IPS-20b (cell line): ENCODE results near the gene SYT2.
"Not testable (repeated sequence)": the region's sequence is repeated elsewhere in the genome, so short reads cannot be mapped to it uniquely, and the experiment has no call there.

Experiments used
- H3K27ac ChIP-seq: one replicate; pipeline ENCODE4 v1.5.1; 2013; ENCODE audit warnings: low read length
- H3K27me3 ChIP-seq: 2 replicates; pipeline ENCODE4 v1.6.1; 2013; ENCODE audit warnings: mild to moderate bottlenecking, low read length, inconsistent platforms; ENCODE audit not compliant: insufficient read depth
- H3K36me3 ChIP-seq: 2 replicates; pipeline ENCODE4 v1.6.1; 2013; ENCODE audit warnings: low read depth, mild to moderate bottlenecking, inconsistent platforms, low read length, moderate library complexity; ENCODE audit not compliant: insufficient read depth
- H3K4me1 ChIP-seq: 2 replicates; pipeline ENCODE4 v1.6.1; 2013; ENCODE audit warnings: mild to moderate bottlenecking, control low read depth, inconsistent platforms, low read length, moderate library complexity; ENCODE audit not compliant: insufficient read depth
- H3K4me3 ChIP-seq: 2 replicates; pipeline ENCODE4 v1.5.1; 2013; ENCODE audit warnings: mild to moderate bottlenecking, low read length, inconsistent platforms
- H3K9ac ChIP-seq: 2 replicates; pipeline ENCODE4 v1.6.1; 2013; ENCODE audit warnings: low read depth, mild to moderate bottlenecking, inconsistent platforms, low read length, moderate library complexity
- H3K9me3 ChIP-seq: 2 replicates; pipeline ENCODE4 v1.6.1; 2013; ENCODE audit warnings: mild to moderate bottlenecking, low read depth, low read length, inconsistent platforms; ENCODE audit not compliant: insufficient read depth

Gene SYT2

GRCh38 chr1:202649553-202650392 is 60.5 kb downstream of the SYT2 start:
- no peaks in the 10 kb centered on the region; the same call in 1 of the 2 replicates for H3K4me1 ChIP-seq
- H3K4me3 ChIP-seq, result no peak overlapping the region
- no peaks in the 10 kb centered on the region for H3K36me3 ChIP-seq
- H3K27me3 ChIP-seq, result peaks cover 28% of the 10 kb centered on the region
- H3K9ac ChIP-seq, result no peak overlapping the region
- no peak overlapping the region for H3K27ac ChIP-seq
- H3K9me3 ChIP-seq, result no peaks in the 10 kb centered on the region

GRCh38 chr1:202648605-202649226 is 61.5 kb downstream of the SYT2 start:
- H3K36me3 ChIP-seq, result no peaks in the 10 kb centered on the region
- peaks cover 38% of the 10 kb centered on the region for H3K27me3 ChIP-seq
- H3K9me3 ChIP-seq, result no peaks in the 10 kb centered on the region
- H3K9ac ChIP-seq, result no peak overlapping the region
- no peak overlapping the region for H3K4me3 ChIP-seq
- no peak overlapping the region for H3K27ac ChIP-seq
- H3K4me1 ChIP-seq, result peaks cover 2% of the 10 kb centered on the region; the same call in 1 of the 2 replicates

- Histone ChIP-seq H3K4me1 (peaks cover 8% of the 10 kb centered on the region; the same call in 1 of the 2 replicates), H3K27me3 (peaks cover 71% of the 10 kb centered on the region), H3K27ac (no peak overlapping the region), H3K9me3 (no peaks in the 10 kb centered on the region), H3K4me3 (peak overlapping the region; percentile 75; the same call in 1 of the 2 replicates), H3K9ac (no peak overlapping the region), H3K36me3 (no peaks in the 10 kb centered on the region)
Measured at GRCh38 chr1:202645097-202645476, 65.2 kb downstream of the SYT2 start.

- peaks cover 8% of the 10 kb centered on the region; the same call in 1 of the 2 replicates for H3K4me1 ChIP-seq
- peak overlapping the region; percentile 45; the same call in 1 of the 2 replicates for H3K9ac ChIP-seq
- peak overlapping the region; percentile 75 for H3K4me3 ChIP-seq
- H3K9me3 ChIP-seq, result no peaks in the 10 kb centered on the region
- H3K27me3 ChIP-seq, result peaks cover 71% of the 10 kb centered on the region
- H3K27ac ChIP-seq, result no peak overlapping the region
- H3K36me3 ChIP-seq, result no peaks in the 10 kb centered on the region
Measured at GRCh38 chr1:202644219-202645096, 65.8 kb downstream of the SYT2 start.

- H3K27ac ChIP-seq, result no peak overlapping the region
- H3K9me3 ChIP-seq, result no peaks in the 10 kb centered on the region
- H3K9ac ChIP-seq, result peak overlapping the region; percentile 45; the same call in 1 of the 2 replicates
- H3K4me3 ChIP-seq, result peak overlapping the region; percentile 75
- H3K4me1 ChIP-seq, result peaks cover 13% of the 10 kb centered on the region; the same call in 1 of the 2 replicates
- H3K27me3 ChIP-seq, result peaks cover 71% of the 10 kb centered on the region
- no peaks in the 10 kb centered on the region for H3K36me3 ChIP-seq
Measured at GRCh38 chr1:202643397-202644218, 66.6 kb downstream of the SYT2 start.

GRCh38 chr1:202642619-202643291 is 67.5 kb downstream of the SYT2 start:
- Histone ChIP-seq H3K9me3 (no peaks in the 10 kb centered on the region), H3K27ac (no peak overlapping the region), H3K9ac (no peak overlapping the region), H3K4me1 (peaks cover 21% of the 10 kb centered on the region; the same call in 1 of the 2 replicates), H3K27me3 (peaks cover 71% of the 10 kb centered on the region), H3K4me3 (peak overlapping the region; percentile 75), H3K36me3 (no peaks in the 10 kb centered on the region)

- Histone ChIP-seq H3K4me3 (peak overlapping the region; percentile 75), H3K36me3 (no peaks in the 10 kb centered on the region), H3K9ac (no peak overlapping the region), H3K4me1 (peaks cover 23% of the 10 kb centered on the region; the same call in 1 of the 2 replicates), H3K27me3 (peaks cover 68% of the 10 kb centered on the region), H3K9me3 (no peaks in the 10 kb centered on the region), H3K27ac (no peak overlapping the region)
Measured at GRCh38 chr1:202642212-202642611, 68.0 kb downstream of the SYT2 start.

GRCh38 chr1:202639500-202639899 is 70.8 kb downstream of the SYT2 start:
- H3K9me3 ChIP-seq, result no peaks in the 10 kb centered on the region
- H3K4me1 ChIP-seq, result peaks cover 23% of the 10 kb centered on the region; the same call in 1 of the 2 replicates

GRCh38 chr1:202638701-202639305 is 71.5 kb downstream of the SYT2 start:
- peaks cover 21% of the 10 kb centered on the region; the same call in 1 of the 2 replicates for H3K4me1 ChIP-seq
- H3K9ac ChIP-seq, H3K9me3 ChIP-seq, H3K36me3 ChIP-seq, H3K27ac ChIP-seq, H3K4me3 ChIP-seq: not testable (repeated sequence)
- H3K27me3 ChIP-seq, result peaks cover 34% of the 10 kb centered on the region

More at GRCh38 chr1:202639500-202639899, 70.8 kb downstream of the SYT2 start:
- Histone ChIP-seq H3K27ac (no peak overlapping the region), H3K36me3 (no peaks in the 10 kb centered on the region), H3K9ac (no peak overlapping the region), H3K4me3 (no peak overlapping the region), H3K27me3 (peaks cover 41% of the 10 kb centered on the region)
